Esophagus (tissue), 2 donors: ENCODE results near the gene NUDT13. TPM values are rescaled to one million over a fixed set of nuclear protein-coding genes. Genes with fewer than 3 reads are reported as not detected.

ENCODE experiments used
- H3K27ac ChIP-seq, 2 donors: one replicate each; pipeline ENCODE4 v1.5.1; 2013; ENCODE audit warnings: low read depth in 2 of 2, mild to moderate bottlenecking in 2 of 2, inconsistent platforms in 1 of 2, low read length in 1 of 2, moderate library complexity in 1 of 2
- H3K27me3 ChIP-seq, 2 donors: one replicate each; pipeline ENCODE4 v1.6.1; 2013; ENCODE audit warnings: low read length in 2 of 2, control low read depth in 1 of 2, mild to moderate bottlenecking in 1 of 2; ENCODE audit not compliant: insufficient read depth in 2 of 2, control insufficient read depth in 1 of 2
- H3K36me3 ChIP-seq, 2 donors: one replicate each; pipeline ENCODE4 v1.6.1; 2013; ENCODE audit warnings: low read length in 1 of 2; ENCODE audit not compliant: control insufficient read depth in 2 of 2, insufficient read depth in 2 of 2
- H3K4me1 ChIP-seq, 2 donors: one replicate each; pipeline ENCODE4 v1.6.1; 2013; ENCODE audit warnings: low read length in 1 of 2; ENCODE audit not compliant: control insufficient read depth in 2 of 2, insufficient read depth in 2 of 2
- H3K4me3 ChIP-seq, 2 donors: one replicate each; pipeline ENCODE4 v1.5.1; 2013; ENCODE audit warnings: low read length in 2 of 2, mild to moderate bottlenecking in 2 of 2, low read depth in 1 of 2, moderate library complexity in 1 of 2
- H3K9me3 ChIP-seq, 2 donors: one replicate each; pipeline ENCODE4 v1.6.1; 2013; ENCODE audit warnings: mild to moderate bottlenecking in 2 of 2, low read depth in 1 of 2, low read length in 1 of 2, moderate library complexity in 1 of 2; ENCODE audit not compliant: control insufficient read depth in 2 of 2, insufficient read depth in 1 of 2
- WGBS, 2 donors: extraction: QIAGEN DNeasy Blood & Tissue Kit; methylation state at CpG; one replicate each; pipeline ENCODE4 v1.1.7; 2013; 5-methylcytosine and 5-hydroxymethylcytosine counted together
- polyA plus RNA-seq, 2 donors: library from polyadenylated mRNA; stranded (reverse); fragments of 200-250 nt; gene quantifications; one replicate each; pipeline ENCODE4 v1.2.3, GENCODE V29; 2013
- donor health status: healthy with polysubstance abuse.
- donor health status: Bipolar disorder and iron deficiency.

NUDT13 gene
- polyA plus RNA-seq, 2 donors: 1.3 to 1.8 TPM

- H3K9me3 ChIP-seq: no peaks in the 10 kb centered on the region
- H3K36me3 ChIP-seq: no peaks in the 10 kb centered on the region
- H3K4me3 ChIP-seq: no peak overlapping the region
- WGBS, 2 donors: 91 to 95% methylated on average over 5 of the region's 5 CpGs
- H3K27ac ChIP-seq: no peak overlapping the region
- no peaks in the 10 kb centered on the region for H3K4me1 ChIP-seq
- H3K27me3 ChIP-seq: no peaks in the 10 kb centered on the region
Observed at GRCh38 chr10:73084209-73084608, 26.0 kb upstream of the NUDT13 start.

GRCh38 chr10:73086816-73087215 is 23.4 kb upstream of the NUDT13 start:
- Histone ChIP-seq H3K9me3 (no peaks in the 10 kb centered on the region), H3K4me1 (no peaks in the 10 kb centered on the region), H3K36me3 (no peaks in the 10 kb centered on the region), H3K4me3 (no peak overlapping the region), H3K27me3 (no peaks in the 10 kb centered on the region), H3K27ac (no peak overlapping the region)
- 68 to 80% methylated on average over 4 of the region's 4 CpGs for WGBS, 2 donors

DNA sequence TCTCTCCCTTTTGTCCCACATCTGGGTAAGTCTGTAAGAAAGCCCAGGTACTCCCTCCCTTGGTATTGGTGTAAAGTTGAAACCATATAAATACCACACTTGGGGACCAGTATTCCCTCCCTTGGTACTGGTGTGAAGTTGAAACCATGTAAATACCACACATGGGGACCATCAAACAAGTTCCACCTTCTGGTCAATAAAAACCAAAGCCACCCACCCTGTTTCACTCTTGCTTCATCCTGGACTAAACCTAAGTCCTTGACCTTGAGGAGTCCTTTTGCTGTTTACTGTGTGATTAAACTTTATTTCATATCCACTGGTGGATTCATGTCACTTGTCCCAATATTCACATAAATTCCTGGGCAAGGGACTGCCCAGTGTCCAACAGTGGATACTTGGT is 22.0 kb upstream of the NUDT13 start:
- H3K36me3 ChIP-seq: no peaks in the 10 kb centered on the region
- no peak overlapping the region for H3K4me3 ChIP-seq
- no peaks in the 10 kb centered on the region for H3K4me1 ChIP-seq
- no peaks in the 10 kb centered on the region for H3K9me3 ChIP-seq
- no peak overlapping the region for H3K27ac ChIP-seq
- H3K27me3 ChIP-seq: no peaks in the 10 kb centered on the region

DNA sequence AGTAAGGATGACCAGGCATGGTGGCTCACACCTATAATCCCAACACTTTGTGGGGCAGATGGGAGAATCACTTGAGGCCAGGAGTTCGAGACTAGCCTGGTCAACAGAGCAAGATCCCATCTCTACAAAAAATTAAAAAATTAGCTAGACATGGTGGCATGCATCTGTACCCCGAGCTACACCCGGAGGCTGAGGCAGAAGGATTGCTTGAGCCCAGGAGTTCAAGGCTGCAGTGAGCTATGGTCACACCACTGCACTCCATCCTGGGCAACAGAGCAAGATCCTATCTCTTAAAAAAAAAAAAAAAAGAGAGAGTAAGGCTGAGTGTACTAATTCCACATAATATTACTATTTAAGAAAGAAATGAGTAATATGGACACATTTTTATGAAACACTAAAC is 17.4 kb upstream of the NUDT13 start:
- H3K4me1 ChIP-seq: no peaks in the 10 kb centered on the region
- H3K36me3 ChIP-seq: no peaks in the 10 kb centered on the region
- H3K4me3 ChIP-seq: no peak overlapping the region
- no peak overlapping the region for H3K27ac ChIP-seq
- H3K27me3 ChIP-seq: no peaks in the 10 kb centered on the region
- WGBS, 2 donors: 96 to 98% methylated on average over 3 of the region's 3 CpGs
- no peaks in the 10 kb centered on the region for H3K9me3 ChIP-seq

DNA sequence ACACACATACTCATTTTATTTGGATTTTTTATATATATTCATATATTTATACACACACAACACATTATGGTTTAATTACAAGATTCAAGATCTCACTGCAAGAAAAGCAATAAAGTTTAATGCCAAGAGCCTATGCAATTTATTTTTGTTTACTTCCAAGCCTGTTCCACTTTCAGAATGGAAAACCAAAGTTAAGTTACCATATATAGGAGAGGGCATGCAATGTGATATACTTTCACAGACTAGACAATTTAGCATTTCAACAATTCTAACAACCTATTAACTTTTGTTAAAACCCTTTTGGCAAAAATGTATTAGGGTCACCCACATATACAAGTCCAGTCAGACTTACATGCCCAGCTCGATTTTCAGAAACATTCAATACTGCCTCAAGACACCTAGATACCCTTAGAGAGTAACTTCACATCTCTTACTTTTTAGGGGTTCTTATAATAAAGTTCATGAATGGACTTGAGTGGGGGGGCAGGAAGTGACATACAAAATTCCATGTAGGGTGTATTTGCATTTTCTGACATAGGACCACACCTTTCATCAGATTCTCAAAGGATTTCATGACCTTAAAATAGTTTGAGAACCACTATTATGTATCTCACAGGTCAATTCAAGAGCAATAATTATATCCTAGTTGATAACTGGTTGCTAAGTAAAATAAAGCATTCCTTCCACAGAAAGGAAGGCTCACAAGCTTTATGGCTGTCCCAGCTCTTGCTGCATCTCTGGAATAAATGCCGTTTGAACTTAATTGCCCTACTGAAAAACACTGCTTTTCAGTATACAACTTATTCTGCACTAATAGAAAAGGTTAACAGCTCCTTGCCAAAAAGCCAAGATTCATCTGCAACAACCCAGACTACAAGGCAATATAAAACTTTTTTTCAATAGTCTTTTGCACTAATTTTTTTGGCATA is 16.1 kb upstream of the NUDT13 start:
- H3K9me3 ChIP-seq: no peaks in the 10 kb centered on the region
- H3K4me3 ChIP-seq: no peak overlapping the region
- H3K4me1 ChIP-seq: no peaks in the 10 kb centered on the region
- WGBS, 2 donors: 39 to 44% methylated on average over 2 of the region's 2 CpGs
- H3K27ac ChIP-seq: no peak overlapping the region
- no peaks in the 10 kb centered on the region for H3K36me3 ChIP-seq
- no peaks in the 10 kb centered on the region for H3K27me3 ChIP-seq

GRCh38 chr10:73094986-73095480 is 15.2 kb upstream of the NUDT13 start:
- H3K4me3 ChIP-seq: peak overlapping the region in 1 of 2 donors; percentile 83
- no peaks in the 10 kb centered on the region for H3K4me1 ChIP-seq
- no peaks in the 10 kb centered on the region for H3K27me3 ChIP-seq
- no peaks in the 10 kb centered on the region for H3K9me3 ChIP-seq
- no peak overlapping the region for H3K27ac ChIP-seq
- WGBS, 2 donors: 2 to 7% methylated on average over 5 of the region's 5 CpGs
- no peaks in the 10 kb centered on the region for H3K36me3 ChIP-seq

DNA sequence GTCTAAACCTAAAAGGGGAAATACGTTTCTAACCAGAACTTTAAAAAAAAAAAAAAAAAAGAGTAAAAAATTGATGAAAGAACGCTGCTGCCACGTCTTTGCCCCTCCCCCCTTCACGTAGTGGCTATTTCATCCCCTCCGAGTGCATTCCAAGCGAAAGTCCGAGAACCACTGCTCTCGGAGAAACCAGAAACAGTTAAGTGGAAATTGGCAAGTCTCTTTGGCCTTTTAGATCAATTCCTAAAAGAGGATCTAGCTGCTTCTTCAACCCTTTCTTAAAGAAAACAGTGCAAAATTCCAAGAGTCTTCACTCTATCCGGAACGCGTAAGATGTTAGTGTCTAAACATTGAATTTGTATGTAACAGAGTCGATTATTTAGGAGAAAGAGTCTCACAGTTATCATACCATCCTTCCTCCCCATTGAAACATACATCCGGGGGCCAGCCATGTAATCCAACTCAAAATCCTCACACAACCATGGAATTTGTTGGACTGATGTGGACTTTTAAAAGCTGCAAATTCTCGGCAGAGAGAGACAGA is 14.7 kb upstream of the NUDT13 start:
- Histone ChIP-seq H3K27me3 (no peaks in the 10 kb centered on the region), H3K9me3 (no peaks in the 10 kb centered on the region), H3K36me3 (no peaks in the 10 kb centered on the region), H3K4me3 (peak overlapping the region; percentile 83 to 89), H3K27ac (peak overlapping the region; percentile 88 to 98), H3K4me1 (no peaks in the 10 kb centered on the region)
- WGBS, 2 donors: 0 to 1% methylated on average over 14 of the region's 14 CpGs

- H3K27me3 ChIP-seq: no peaks in the 10 kb centered on the region
- H3K27ac ChIP-seq: peak overlapping the region; percentile 88 to 98
- H3K36me3 ChIP-seq: no peaks in the 10 kb centered on the region
- H3K4me3 ChIP-seq: peak overlapping the region; percentile 83 to 89
- H3K4me1 ChIP-seq: no peaks in the 10 kb centered on the region
- 0% methylated on average over 29 of the region's 29 CpGs for WGBS, 2 donors
- no peaks in the 10 kb centered on the region for H3K9me3 ChIP-seq
Observed at GRCh38 chr10:73096041-73096448, 14.2 kb upstream of the NUDT13 start.

DNA sequence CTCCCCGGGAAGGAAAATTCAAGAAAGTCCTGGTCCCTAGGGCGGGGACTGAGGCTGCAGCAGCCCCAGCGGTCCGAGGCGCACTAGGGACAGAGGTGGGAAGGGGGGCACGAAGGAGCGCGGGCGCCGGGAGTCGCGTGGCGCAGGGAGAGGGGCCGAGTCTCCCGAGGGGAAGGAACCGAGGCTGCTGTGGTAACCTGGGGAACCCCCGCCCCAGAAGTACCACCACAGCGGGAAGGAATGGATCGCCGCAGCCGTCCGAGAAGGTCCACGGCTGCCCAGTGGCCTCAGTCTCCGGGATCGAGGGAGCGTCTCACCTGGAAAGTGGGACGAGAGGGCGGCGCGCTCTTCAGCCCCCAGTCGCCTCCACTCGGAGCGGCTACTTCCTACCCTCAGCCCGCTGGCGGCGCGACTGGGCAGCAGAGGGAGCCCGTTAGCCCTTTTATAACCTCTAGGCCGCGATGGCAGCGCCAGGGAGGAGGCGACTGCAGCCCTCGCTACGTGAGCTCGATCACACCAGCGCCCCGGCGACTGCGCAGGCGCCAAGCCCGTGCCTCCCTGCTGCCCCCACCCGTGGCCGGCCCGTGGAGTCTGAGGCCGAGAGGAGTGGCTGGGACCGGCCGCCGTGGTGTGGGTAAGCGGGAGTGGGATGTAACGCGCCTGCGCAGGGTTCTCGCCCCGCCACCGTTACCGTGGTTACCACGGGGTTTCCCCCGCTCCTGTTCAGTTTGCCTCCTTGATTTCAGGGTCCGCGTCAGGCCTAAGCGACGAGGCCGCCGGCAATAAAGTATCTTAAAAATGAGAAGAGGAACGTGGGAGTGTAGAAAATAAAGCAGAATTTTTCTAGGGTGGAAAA is 13.6 kb upstream of the NUDT13 start, which contains the start of gene P4HA1:
Gene P4HA1 (minus strand): TSS at position 418 of the 856 bp plus-strand sequence. CDS start 21,983 bp downstream, outside the sequence.
- Histone ChIP-seq H3K27ac (peak within 1 kb of the TSS; percentile 88 to 98), H3K36me3 (no peaks in the 10 kb centered on the region), H3K27me3 (no peaks in the 10 kb centered on the region), H3K4me3 (peak within 1 kb of the TSS; percentile 83 to 89), H3K4me1 (no peaks in the 10 kb centered on the region), H3K9me3 (no peaks in the 10 kb centered on the region)
- WGBS, 2 donors: 0 to 1% methylated on average over 69 to 75 of the region's 75 CpGs
